ENCODE results near the gene DTX3L. TPM values are rescaled to one million over a fixed set of nuclear protein-coding genes. Genes with fewer than 3 reads are reported as not detected.

DTX3L gene
- total RNA-seq, 1 donor from 2014 or later, result 67.5 TPM

GRCh38 chr3:122520861-122521260, 43.3 kb upstream of the DTX3L start:
- intact Hi-C loops (cut with DNase I), result no loop called here
- Histone ChIP-seq H3K4me3 (no peak overlapping the region), H3K4me1 (no peaks in the 10 kb centered on the region), H3K27ac (no peak overlapping the region), H3K27me3 (no peaks in the 10 kb centered on the region), H3K9me3 (no peaks in the 10 kb centered on the region), H3K36me3 (no peaks in the 10 kb centered on the region)
- no peak for DNase-seq
- no peak for ATAC-seq
- TF ChIP-seq CTCF (IDR thresholded peaks at IDR 0.05), result no peak

DNA sequence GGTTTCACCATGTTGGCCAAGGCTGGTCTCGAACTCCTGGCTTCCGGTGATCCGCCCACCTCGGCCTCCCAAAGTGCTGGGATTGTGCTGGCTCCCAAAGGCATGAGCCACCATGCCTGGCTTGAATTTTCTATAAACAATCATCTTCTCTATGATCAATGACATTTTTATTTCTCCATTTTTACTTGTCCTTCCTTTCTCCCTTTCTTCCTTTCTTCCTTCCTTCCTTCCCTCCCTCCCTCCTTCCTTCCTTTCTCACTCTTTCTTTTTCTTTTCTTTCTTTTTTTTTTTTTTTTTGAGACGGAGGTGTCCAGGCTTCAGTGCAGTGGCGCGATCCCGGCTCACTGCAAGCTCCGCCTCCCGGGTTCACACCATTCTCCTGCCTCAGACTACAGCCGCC, 40.8 kb upstream of the DTX3L start:
- H3K9me3 ChIP-seq, result no peaks in the 10 kb centered on the region
- H3K36me3 ChIP-seq, result peaks cover 10% of the 10 kb centered on the region
- no peak overlapping the region for H3K27ac ChIP-seq
- ATAC-seq (no peak), DNase-seq (no peak)
- intact Hi-C loops (cut with DNase I), result no loop called here
- no peaks in the 10 kb centered on the region for H3K4me1 ChIP-seq
- no peak overlapping the region for H3K4me3 ChIP-seq
- no peaks in the 10 kb centered on the region for H3K27me3 ChIP-seq
- TF ChIP-seq CTCF (IDR thresholded peaks at IDR 0.05), result no peak

GRCh38 chr3:122530164-122530563, 34.0 kb upstream of the DTX3L start:
- no peaks in the 10 kb centered on the region for H3K9me3 ChIP-seq
- H3K27me3 ChIP-seq, result no peaks in the 10 kb centered on the region
- peaks cover 68% of the 10 kb centered on the region for H3K36me3 ChIP-seq
- H3K27ac ChIP-seq, result no peak overlapping the region
- no peak for DNase-seq
- intact Hi-C loops (cut with DNase I), result no loop called here
- H3K4me3 ChIP-seq, result no peak overlapping the region
- TF ChIP-seq CTCF (IDR thresholded peaks at IDR 0.05), result no peak
- no peaks in the 10 kb centered on the region for H3K4me1 ChIP-seq
- no peak for ATAC-seq

DNA sequence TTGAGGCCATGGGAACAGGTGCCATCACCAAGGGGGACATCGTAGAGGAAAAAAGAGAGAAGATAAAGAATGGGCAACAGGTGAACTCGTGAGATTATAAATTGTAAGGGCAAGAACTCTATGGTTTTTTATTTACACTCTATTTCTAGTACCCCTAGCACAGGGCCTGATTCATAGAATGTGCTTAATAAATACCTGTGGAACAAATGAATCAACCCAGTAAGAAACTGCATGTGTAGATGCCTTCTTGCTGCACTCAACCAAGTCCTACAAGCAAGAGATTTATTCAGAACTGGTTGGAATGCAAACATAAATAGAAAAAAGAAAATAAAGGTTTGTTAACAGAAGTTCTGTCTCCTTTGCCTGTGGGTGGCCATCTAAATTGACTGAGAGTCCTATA, 30.7 kb upstream of the DTX3L start:
- intact Hi-C loops (cut with DNase I), result no loop called here
- Histone ChIP-seq H3K36me3 (peaks cover 89% of the 10 kb centered on the region), H3K27ac (no peak overlapping the region), H3K9me3 (no peaks in the 10 kb centered on the region), H3K4me1 (no peaks in the 10 kb centered on the region), H3K4me3 (no peak overlapping the region), H3K27me3 (no peaks in the 10 kb centered on the region)
- DNase-seq (no peak), ATAC-seq (no peak)
- no peak for TF ChIP-seq CTCF (IDR thresholded peaks at IDR 0.05)

GRCh38 chr3:122533931-122534334, 30.2 kb upstream of the DTX3L start:
- Histone ChIP-seq H3K4me1 (no peaks in the 10 kb centered on the region), H3K4me3 (no peak overlapping the region), H3K27me3 (no peaks in the 10 kb centered on the region), H3K9me3 (no peaks in the 10 kb centered on the region), H3K36me3 (peaks cover 88% of the 10 kb centered on the region), H3K27ac (no peak overlapping the region)
- DNase-seq (no peak), ATAC-seq (peak; percentile 58)
- TF ChIP-seq CTCF (IDR thresholded peaks at IDR 0.05), result no peak
- intact Hi-C loops (cut with DNase I), result no loop called here

GRCh38 chr3:122535964-122536631, 28.0 kb upstream of the DTX3L start:
- Histone ChIP-seq H3K4me1 (no peaks in the 10 kb centered on the region), H3K36me3 (peaks cover 90% of the 10 kb centered on the region), H3K27ac (no peak overlapping the region), H3K9me3 (no peaks in the 10 kb centered on the region), H3K27me3 (no peaks in the 10 kb centered on the region), H3K4me3 (no peak overlapping the region)
- intact Hi-C loops (cut with DNase I), result no loop called here
- no peak for TF ChIP-seq CTCF (IDR thresholded peaks at IDR 0.05)
- ATAC-seq (no peak), DNase-seq (no peak)

Measured in upper lobe of right lung (tissue), 1 donor.